Activated T-helper 2 cell treated with anti-CD3 and anti-CD28 coated beads, Interferon-gamma antibody, Interleukin-2, Interleukin-4, amounts not matched to agents 10 μg/mL and 5 μg/mL and 100 μg/mL, durations not matched to agents 14 hours and 24 hours and 36 hours (primary cell): Measurements from ENCODE around the gene ZNF574. TPM values are rescaled to one million over a fixed set of nuclear protein-coding genes. Genes with fewer than 3 reads are reported as not detected.

ENCODE experiments used
- total RNA-seq: library from RNA; stranded (reverse); gene quantifications from 2 replicates; pipeline ENCODE4 v1.2.3, GENCODE V29; 2022

The ZNF574 gene
- total RNA-seq, 1 donor from 2014 or later = 16.6 TPM

Other genes starting within 250 kb of the ZNF574 start
- gene LYPD4, start 231.5 kb upstream of the ZNF574 start, total RNA-seq = not detected in 2 replicates
- gene DMRTC2, start 231.1 kb upstream of the ZNF574 start, total RNA-seq = not detected in 2 replicates
- 2,928 and 2,943 TPM in 2 replicates for gene RPS19, start 215.9 kb upstream of the ZNF574 start, total RNA-seq
- 0.67 and 0.84 TPM in 2 replicates for gene CD79A, start 198.9 kb upstream of the ZNF574 start, total RNA-seq
- gene ARHGEF1, start 193.0 kb upstream of the ZNF574 start, total RNA-seq = 340 and 353 TPM in 2 replicates
- gene ERFL, start 147.7 kb upstream of the ZNF574 start, total RNA-seq = 2.1 and 2.3 TPM in 2 replicates
- 54.0 and 57.6 TPM in 2 replicates for gene RABAC1, start 116.8 kb upstream of the ZNF574 start, total RNA-seq
- gene ATP1A3, start 81.9 kb upstream of the ZNF574 start, total RNA-seq = 0.97 and 1.7 TPM in 2 replicates
- gene GRIK5, start 6.0 kb upstream of the ZNF574 start, total RNA-seq = 2.4 and 3.3 TPM in 2 replicates
- 48.6 and 49.5 TPM in 2 replicates for gene POU2F2, start 56.3 kb downstream of the ZNF574 start, total RNA-seq
- gene DEDD2, start 141.5 kb downstream of the ZNF574 start, total RNA-seq = 32.1 and 33.6 TPM in 2 replicates
- 17.3 and 18.4 TPM in 2 replicates for gene ZNF526, start 144.1 kb downstream of the ZNF574 start, total RNA-seq
- 48.0 and 52.4 TPM in 2 replicates for gene GSK3A, start 166.4 kb downstream of the ZNF574 start, total RNA-seq
- gene ERF, start 179.0 kb downstream of the ZNF574 start, total RNA-seq = 58.4 and 59.1 TPM in 2 replicates
- gene CIC, start 193.1 kb downstream of the ZNF574 start, total RNA-seq = 68.3 and 69.3 TPM in 2 replicates
- gene PRR19, start 226.0 kb downstream of the ZNF574 start, total RNA-seq = 0.74 and 0.91 TPM in 2 replicates
- gene PAFAH1B3, start 226.5 kb downstream of the ZNF574 start, total RNA-seq = 49.3 and 50.9 TPM in 2 replicates
- gene TMEM145, start 237.1 kb downstream of the ZNF574 start, total RNA-seq = 0.71 and 0.85 TPM in 2 replicates
- gene MEGF8, start 249.5 kb downstream of the ZNF574 start, total RNA-seq = 9.7 and 10.3 TPM in 2 replicates